SH-SY5Y (cell line): ENCODE results near the gene ATP6V1D.

Source experiments
- GATA2 ChIP-seq: IDR thresholded peaks from 2 replicates; pipeline ENCODE4 v1.6.1; 2011; ENCODE audit warnings: mild to moderate bottlenecking, low read depth, low read length
- GATA3 ChIP-seq: IDR thresholded peaks from 2 replicates; pipeline ENCODE4 v1.6.1; 2011; ENCODE audit warnings: low read depth, mild to moderate bottlenecking, low read length, moderate library complexity

DNA sequence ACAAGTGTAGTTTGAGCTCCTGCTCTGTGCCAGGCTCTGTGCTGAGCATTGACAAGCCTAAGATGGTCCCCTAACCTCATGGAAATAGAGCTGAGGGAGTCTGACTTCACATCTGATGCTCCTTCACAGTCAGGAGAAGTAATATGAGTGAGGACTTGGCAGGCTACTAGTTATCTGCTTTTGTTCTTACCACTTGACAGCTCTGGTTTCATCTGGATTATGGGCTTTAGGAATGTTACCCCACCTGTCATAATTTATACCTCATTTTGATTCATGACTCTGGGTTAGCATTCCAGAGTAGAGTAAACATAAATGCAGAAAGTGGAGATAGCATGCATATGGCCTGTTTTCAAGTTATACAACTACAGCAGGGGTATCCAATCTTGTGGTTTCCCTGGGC, 40.5 kb downstream of the ATP6V1D start:
- TF ChIP-seq GATA2, result no peak
- TF ChIP-seq GATA3, result no peak
